Endothelial cell of umbilical vein (primary cell): ENCODE data around the gene RAB17. TPM values are rescaled to one million over a fixed set of nuclear protein-coding genes. Genes with fewer than 3 reads are reported as not detected.

Experiments
- BruUV-seq: library from RNA; stranded (reverse); fragments of 400-500 nt; replicated peaks from 2 replicates; lab custom pipeline; 2021; lab: Mats Ljungman, UMichigan
- CTCF ChIA-PET: fragments of 300-600, 350-600 bp; sonication (Branson Sonifier 250); formaldehyde crosslinking; loops from one replicate; lab custom pipeline; 2021; ENCODE audit warnings: antibody characterized with exemption, inconsistent platforms; lab: Charles Lee
- POLR2A ChIA-PET: fragments of 300-600, 350-600 bp; sonication (Branson Sonifier 250); formaldehyde crosslinking; loops from one replicate; lab custom pipeline; 2021; ENCODE audit warnings: antibody characterized with exemption, inconsistent platforms; lab: Charles Lee
- DNase-seq: peaks from one replicate; pipeline ENCODE4 v3.0.0-alpha.2; 2011; ENCODE audit warnings: low read depth, low spot score
- FAIRE-seq: peaks from 2 replicates; lab custom pipeline; 2011; peaks lifted over from hg19 to GRCh38; lab: Jason Lieb, UNC
- H2AFZ ChIP-seq: 2 replicates; pipeline ENCODE4 v1.6.0; 2012; ENCODE audit warnings: low read depth, low read length, control low read depth, inconsistent platforms
- H3K27ac ChIP-seq: 2 replicates; pipeline ENCODE4 v1.5.1; 2011; ENCODE audit warnings: low read depth, mild to moderate bottlenecking, control low read depth, low read length, moderate library complexity; ENCODE audit not compliant: insufficient read depth
- H3K27me3 ChIP-seq, 2 experiments: 2 replicates each; pipeline versions ENCODE4 v1.6.0 to v1.6.1; 2011; ENCODE audit warnings: low read length in 2 of 2, mixed read lengths in 1 of 2; ENCODE audit not compliant: control insufficient read depth in 2 of 2, insufficient read depth in 2 of 2
- H3K36me3 ChIP-seq, 2 experiments: 2 replicates in 1 of 2; 3 replicates in 1 of 2; pipeline ENCODE4 v1.5.1; 2011; ENCODE audit warnings: low read length in 2 of 2, mild to moderate bottlenecking in 1 of 2, moderate library complexity in 1 of 2; ENCODE audit not compliant: control insufficient read depth in 2 of 2, insufficient read depth in 2 of 2; ENCODE audit errors: extremely low read depth in 1 of 2
- H3K4me1 ChIP-seq: 3 replicates; pipeline ENCODE4 v1.5.1; 2011; ENCODE audit warnings: mild to moderate bottlenecking, low read length; ENCODE audit not compliant: control insufficient read depth, insufficient read depth; ENCODE audit errors: extremely low read depth
- H3K4me2 ChIP-seq: 2 replicates; pipeline ENCODE4 v1.6.1; 2011; ENCODE audit warnings: low read length, control low read depth, mixed read lengths; ENCODE audit not compliant: insufficient read depth
- H3K4me3 ChIP-seq, 3 experiments: fragments of 200-600 bp in 1 of 3; sonication (generic), shearing (Covaris generic) in 1 of 3; replicated peaks in 1 of 3; 2 replicates each; pipeline ENCODE4 v1.5.1; 2011 to 2016; ENCODE audit warnings: control low read depth in 3 of 3, low read length in 3 of 3, mild to moderate bottlenecking in 2 of 3, inconsistent platforms in 1 of 3, low read depth in 1 of 3, moderate library complexity in 1 of 3; ENCODE audit not compliant: insufficient read depth in 1 of 3
- H3K79me2 ChIP-seq: 2 replicates; pipeline ENCODE4 v1.6.0; 2012; ENCODE audit warnings: low read length, inconsistent platforms; ENCODE audit not compliant: control insufficient read depth, insufficient read depth
- H3K9ac ChIP-seq: replicated peaks from 2 replicates; pipeline ENCODE3; 2011; ENCODE audit warnings: low read length, control low read depth; ENCODE audit not compliant: insufficient read depth; ENCODE audit errors: extremely low read depth
- H3K9me1 ChIP-seq: replicated peaks from 3 replicates; pipeline ENCODE4 v1.6.0; 2011; ENCODE audit warnings: mild to moderate bottlenecking, low read length; ENCODE audit not compliant: control insufficient read depth, insufficient read depth; ENCODE audit errors: extremely low read depth
- H3K9me3 ChIP-seq: replicated peaks from 2 replicates; pipeline ENCODE4 v1.5.1; 2012; ENCODE audit warnings: low read length, inconsistent platforms; ENCODE audit not compliant: control insufficient read depth, insufficient read depth
- H4K20me1 ChIP-seq: replicated peaks from 2 replicates; pipeline ENCODE3; 2011; ENCODE audit warnings: mild to moderate bottlenecking, low read length; ENCODE audit not compliant: control insufficient read depth, insufficient read depth; ENCODE audit errors: extremely low read depth
- CTCF ChIP-seq, 2 donors: IDR thresholded peaks; 1 replicate in 1 of 2; 2 replicates in 1 of 2; pipeline ENCODE4 v1.5.1; 2011; ENCODE audit warnings: low read length in 2 of 2, mild to moderate bottlenecking in 2 of 2, moderate library complexity in 2 of 2, control low read depth in 1 of 2, inconsistent platforms in 1 of 2, low read depth in 1 of 2; ENCODE audit not compliant: insufficient read depth in 1 of 2; ENCODE audit errors: extremely low read depth in 1 of 2
- EZH2 ChIP-seq: IDR thresholded peaks from 2 replicates; pipeline ENCODE4 v1.6.1; 2012; ENCODE audit warnings: borderline replicate concordance, low read depth, mild to moderate bottlenecking, moderate library complexity, low read length, inconsistent platforms; ENCODE audit not compliant: severe bottlenecking
- FOS ChIP-seq: IDR thresholded peaks from 2 replicates; pipeline ENCODE4 v1.6.1; 2011; ENCODE audit warnings: mild to moderate bottlenecking, low read length, moderate library complexity, borderline replicate concordance; ENCODE audit not compliant: insufficient read depth
- GATA2 ChIP-seq: IDR thresholded peaks from 2 replicates; pipeline ENCODE4 v1.7.0; 2011; ENCODE audit warnings: low read depth, mild to moderate bottlenecking, moderate library complexity, mixed read lengths, low read length; ENCODE audit not compliant: insufficient read length, insufficient read depth
- JUN ChIP-seq: IDR thresholded peaks from 2 replicates; pipeline ENCODE4 v1.6.1; 2011; ENCODE audit warnings: borderline replicate concordance, low read depth; ENCODE audit not compliant: insufficient read length, insufficient read depth
- MAX ChIP-seq: IDR thresholded peaks from 2 replicates; pipeline ENCODE4 v1.6.1; 2011; ENCODE audit not compliant: insufficient read depth, insufficient read length
- MYC ChIP-seq: IDR thresholded peaks from one replicate; pipeline ENCODE4 v1.6.1; 2011; ENCODE audit warnings: mild to moderate bottlenecking, low read depth, low read length
- POLR2A ChIP-seq: IDR thresholded peaks from 2 replicates; pipeline ENCODE4 v1.6.1; 2012; ENCODE audit warnings: low read depth, mild to moderate bottlenecking, control low read depth, low read length
- POLR2AphosphoS5 ChIP-seq: IDR thresholded peaks from 2 replicates; pipeline ENCODE4 v1.6.1; 2012; ENCODE audit warnings: low read depth, mild to moderate bottlenecking, control low read depth, low read length, moderate library complexity; ENCODE audit not compliant: insufficient read depth
- dilution Hi-C: fragments of 300-500 bp; cut with MboI; formaldehyde crosslinking; loops from one replicate; pipeline ENCODE4 v1.15.0; 2019; ENCODE audit warnings: low sequenced_read_pairs; ENCODE audit not compliant: extremely low pct_ligation_motif_present
- intact Hi-C: fragments of 100-400 bp; cut with micrococcal nuclease; formaldehyde crosslinking; loops from one replicate; pipeline ENCODE4 v1.10.0; 2022
- polyA plus RNA-seq, 4 experiments: library from polyadenylated mRNA; depleted of rRNA in 3 of 4; stranded (reverse) in 3 of 4; unstranded in 1 of 4; fragments of >200 nt; gene quantifications; 2 replicates each; pipeline versions ENCODE4 v1.2.1 to v1.2.3, GENCODE V29; 2011 to 2012; ENCODE audit warnings: missing spikeins in 1 of 4
- total RNA-seq: library from RNA; stranded (reverse); gene quantifications from 2 replicates; pipeline ENCODE4 v1.2.3, GENCODE V29; 2021

RAB17 gene
- total and polyA plus RNA-seq, 2 donors (not counting 3 experiments of a cell fraction or from before 2014, with no cell fraction given): 0.41 to 0.77 TPM

- no peak overlapping the region for H2AFZ ChIP-seq
- TF ChIP-seq POLR2AphosphoS5 (no peak), CTCF (IDR thresholded peaks at IDR 0.05; ENCODE audit: extremely low read depth in 1 of 2, insufficient read depth in 1 of 2, low read depth in 1 of 2, low read length in 2 of 2) (peak; percentile 30 to 48)
- no peaks in the 10 kb centered on the region for H3K36me3 ChIP-seq
- peak; percentile 44 for DNase-seq
- H3K4me2 ChIP-seq: no peak overlapping the region
- H3K9me3 ChIP-seq: no peaks in the 10 kb centered on the region
- no peaks in the 10 kb centered on the region for H3K27me3 ChIP-seq
- no peak overlapping the region for H3K9ac ChIP-seq
- ChIA-PET POLR2A (no interaction called here), CTCF (interaction anchor here (0.5 to 6.7 kb wide), 11 partner anchors 9 to 139 kb away, joined by 3 to 61 read pairs (median 6); partner anchors contain the start of gene RAB17)
- intact Hi-C loops: loop anchor here (1.0 to 2.0 kb wide), 4 partner anchors 60 to 169 kb away; no protein-coding TSS in a partner anchor
- peak overlapping the region; percentile 17 for H3K27ac ChIP-seq
- H3K4me1 ChIP-seq: peaks cover 26% of the 10 kb centered on the region
- no peaks in the 10 kb centered on the region for H3K79me2 ChIP-seq
- H4K20me1 ChIP-seq: no peaks in the 10 kb centered on the region
- H3K4me3 ChIP-seq: no peak overlapping the region
- dilution Hi-C loops: no loop called here
- no peaks in the 10 kb centered on the region for H3K9me1 ChIP-seq
- FAIRE-seq: peak; percentile 87
- BruUV-seq: no TSS peak
Observed at GRCh38 chr2:237604960-237605359, 14.4 kb upstream of the RAB17 start.

DNA sequence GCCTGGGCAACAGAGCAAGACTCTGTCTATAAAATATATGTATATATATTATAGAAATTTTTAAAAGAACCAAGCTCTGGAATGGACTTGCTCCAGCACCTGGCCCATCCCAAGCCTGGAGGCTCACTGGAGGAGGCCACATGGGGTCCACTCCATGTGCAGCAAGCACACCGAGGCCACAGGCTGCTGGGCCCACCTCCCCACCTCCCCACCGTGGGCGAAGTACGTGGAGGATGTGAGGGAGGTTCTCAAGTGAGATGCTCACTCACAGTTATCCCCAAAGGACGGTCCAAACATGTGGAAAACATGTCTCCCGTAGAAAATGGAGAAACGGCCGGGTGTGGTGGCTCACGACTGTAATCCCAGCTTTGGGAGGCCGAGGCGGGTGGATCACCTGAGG, 13.9 kb upstream of the RAB17 start:
- Histone ChIP-seq H3K36me3 (no peaks in the 10 kb centered on the region), H3K4me2 (no peak overlapping the region), H3K9me3 (no peaks in the 10 kb centered on the region), H3K9me1 (no peaks in the 10 kb centered on the region), H3K4me1 (peaks cover 29% of the 10 kb centered on the region), H3K79me2 (no peaks in the 10 kb centered on the region), H3K27me3 (no peaks in the 10 kb centered on the region), H4K20me1 (no peaks in the 10 kb centered on the region), H2AFZ (no peak overlapping the region), H3K4me3 (no peak overlapping the region), H3K27ac (peak overlapping the region; percentile 91), H3K9ac (peak overlapping the region; percentile 70)
- TF ChIP-seq EZH2 (no peak), FOS (no peak), GATA2 (no peak), POLR2AphosphoS5 (no peak), MYC (no peak), JUN (no peak), POLR2A (no peak), CTCF (IDR thresholded peaks at IDR 0.05; ENCODE audit: extremely low read depth in 1 of 2, insufficient read depth in 1 of 2, low read depth in 1 of 2, low read length in 2 of 2) (no peak), MAX (no peak)
- ChIA-PET CTCF (interaction anchor here (0.5 to 6.7 kb wide), 18 partner anchors 9 to 659 kb away, joined by 3 to 61 read pairs (median 4); partner anchors contain the start of gene RAB17), POLR2A (interaction anchor here (0.6 to 1.3 kb wide), 3 partner anchors 13 to 87 kb away, joined by 3 to 4 read pairs (median 3); no protein-coding TSS in a partner anchor)
- DNase-seq (no peak), FAIRE-seq (no peak)
- intact Hi-C loops (loop anchor here (2.0 kb wide), 1 partner anchor 60 kb away; no protein-coding TSS in a partner anchor), dilution Hi-C loops (no loop called here)
- no TSS peak for BruUV-seq
